ENCODE data around the gene ETV6. TPM values are rescaled to one million over a fixed set of nuclear protein-coding genes. Genes with fewer than 3 reads are reported as not detected.
A peak's percentile ranks its signal among the peaks of the same experiment; 100 is the strongest.

The ETV6 gene
- total and polyA plus RNA-seq, 9 of the 15 experiments (the other 6 are each of a cell fraction or from before 2014, with no cell fraction given), result 0.81 to 12.7 (median 4.1) TPM

- TF ChIP-seq SP1 (CRISPR knock-in tag; IDR thresholded peaks at IDR 0.05) (no peak), AFF1 (IDR thresholded peaks at IDR 0.05; ENCODE audit: low read depth in 1 of 2, partially characterized antibody in 2 of 2) (no peak)
Observed at GRCh38 chr12:11833174-11833895, 183.9 kb downstream of the ETV6 start (continued).

DNA sequence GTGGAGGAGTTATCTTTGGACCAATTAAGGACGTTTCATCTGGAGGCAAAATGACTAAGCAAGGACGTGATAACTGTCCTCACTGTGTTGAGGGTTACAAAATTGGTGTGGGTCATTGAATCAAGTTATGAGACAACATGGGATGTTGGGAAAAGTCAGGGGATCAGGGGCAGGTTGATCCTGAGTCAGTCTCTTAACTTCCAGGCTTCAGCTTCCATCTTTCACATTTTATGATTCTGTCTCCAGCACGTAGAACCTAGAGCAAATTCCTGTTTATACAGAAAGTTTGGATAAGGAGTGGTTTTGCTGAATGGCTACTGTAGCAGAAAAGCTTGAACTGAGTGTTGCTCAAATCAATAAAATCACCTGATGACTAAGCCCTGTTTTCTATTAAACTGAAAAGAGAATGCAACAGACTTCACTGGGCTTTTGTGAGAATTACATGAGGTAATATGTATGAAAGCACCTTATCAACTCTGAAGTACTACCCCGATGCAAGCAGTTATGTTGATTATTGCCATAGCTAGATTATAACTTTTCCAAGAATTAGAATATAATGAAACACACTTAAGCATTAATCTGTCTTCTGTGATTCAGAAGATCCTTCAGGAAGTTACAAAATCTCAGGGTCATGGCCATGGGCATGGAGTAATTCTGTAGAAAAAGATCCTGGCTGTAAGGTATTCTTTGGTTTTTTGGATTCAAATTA lies 184.8 kb downstream of the ETV6 start:
- intact Hi-C loops (cut with micrococcal nuclease), result no loop called here
- H3K36me3 ChIP-seq (ENCODE audit: control insufficient read depth, insufficient read depth, low read length), result no peaks in the 10 kb centered on the region
- H3K9me3 ChIP-seq (replicated peaks; ENCODE audit: control insufficient read depth, insufficient read depth, low read depth, low read length), result no peaks in the 10 kb centered on the region
- peaks cover 3 to 32% of the 10 kb centered on the region in 2 experiments; a peak in 4 of 5 replicates for H3K4me1 ChIP-seq (replicated peaks in 1 of 2; ENCODE audit: control insufficient read depth in 2 of 2, insufficient read depth in 2 of 2, low read length in 2 of 2)
- H3K9ac ChIP-seq (ENCODE audit: insufficient read depth in 1 of 2, low read depth in 2 of 2, low read length in 2 of 2), result no peak overlapping the region
- FAIRE-seq (peak; percentile 40), DNase-seq (ENCODE audit: extremely low read depth in 1 of 4, low spot score in 3 of 4) (no peak), ATAC-seq (no peak)
- WGBS (ENCODE audit: insufficient coverage, low coverage, missing lambda C conversion rate), result 8% methylated on average over 4 of the region's 4 CpGs
- POLR2A ChIA-PET, result no interaction called here
- in situ Hi-C loops (cut with MboI), result no loop called here
- CTCF ChIA-PET (ENCODE audit: low intra/inter-chr PET ratio), result no interaction called here
- H3K4me2 ChIP-seq (ENCODE audit: insufficient read depth, low read length), result no peak overlapping the region
- H3K9me1 ChIP-seq (ENCODE audit: control insufficient read depth, insufficient read depth, low read length), result no peaks in the 10 kb centered on the region
- no peak overlapping the region for H3K4me3 ChIP-seq
- no peak overlapping the region for H3K27ac ChIP-seq (ENCODE audit: extremely low read depth, low read depth, low read length)
- no TSS peak for BruUV-seq (replicated peaks)
- no peaks in the 10 kb centered on the region for H3K27me3 ChIP-seq (ENCODE audit: control insufficient read depth in 2 of 2, insufficient read depth in 2 of 2, low read length in 2 of 2)
- H3K79me2 ChIP-seq (ENCODE audit: control insufficient read depth, insufficient read depth, low read length), result no peaks in the 10 kb centered on the region
- H4K20me1 ChIP-seq (replicated peaks; ENCODE audit: control insufficient read depth, insufficient read depth, low read length), result no peaks in the 10 kb centered on the region
- H2AFZ ChIP-seq (ENCODE audit: low read depth, low read length), result no peak overlapping the region
- TF ChIP-seq HMBOX1 (IDR thresholded peaks at IDR 0.05) (0 out of 2 replicates have a peak, but pooled peaks have one; percentile 48), E2F8 (IDR thresholded peaks at IDR 0.05; ENCODE audit: low read depth, partially characterized antibody) (no peak), ASH1L (IDR thresholded peaks at IDR 0.05; ENCODE audit: borderline replicate concordance, low read depth, partially characterized antibody) (no peak), MCM7 (IDR thresholded peaks at IDR 0.05) (no peak), NFE2 (IDR thresholded peaks at IDR 0.05; ENCODE audit: low read depth) (peak; percentile 62), ZNF76 (CRISPR knock-in tag; IDR thresholded peaks at IDR 0.05; ENCODE audit: borderline replicate concordance) (no peak), SNRNP70 (optimal IDR thresholded peaks at IDR 0.05; ENCODE audit: low read depth, low read length) (no peak), ZNF224 (CRISPR knock-in tag; IDR thresholded peaks at IDR 0.05) (no peak), RBM14 (IDR thresholded peaks at IDR 0.05; ENCODE audit: borderline replicate concordance, insufficient read depth, low read depth, low read length) (no peak)
